Hepatocyte (in vitro differentiated cells): ENCODE data around the gene KANK4. TPM values are rescaled to one million over a fixed set of nuclear protein-coding genes. Genes with fewer than 3 reads are reported as not detected.

Experiments used
- DNase-seq: peaks from one replicate; pipeline ENCODE4 v3.0.0-alpha.2; 2016; ENCODE audit warnings: low spot score
- H2AFZ ChIP-seq: fragments of 200-600 bp; sonication (generic); 2 replicates; pipeline ENCODE4 v1.6.0; 2016; ENCODE audit warnings: antibody characterized with exemption, mild to moderate bottlenecking
- H3K27ac ChIP-seq: fragments of 200-600 bp; sonication (generic); 2 replicates; pipeline ENCODE4 v1.5.1; 2016; ENCODE audit warnings: mild to moderate bottlenecking
- H3K27me3 ChIP-seq: fragments of 200-600 bp; sonication (generic); 2 replicates; pipeline ENCODE4 v1.6.1; 2016
- H3K36me3 ChIP-seq: fragments of 200-600 bp; sonication (generic); replicated peaks from 2 replicates; pipeline ENCODE4 v1.5.1; 2016; ENCODE audit warnings: low read depth; ENCODE audit not compliant: insufficient read depth
- H3K4me1 ChIP-seq: fragments of 200-600 bp; sonication (generic); 2 replicates; pipeline ENCODE4 v1.5.1; 2016; ENCODE audit warnings: mild to moderate bottlenecking, moderate library complexity; ENCODE audit not compliant: insufficient read depth
- H3K4me2 ChIP-seq: fragments of 200-600 bp; sonication (generic); 2 replicates; pipeline ENCODE4 v1.6.0; 2016
- H3K4me3 ChIP-seq: fragments of 200-600 bp; sonication (generic); 2 replicates; pipeline ENCODE4 v1.5.1; 2016; ENCODE audit warnings: mild to moderate bottlenecking
- H3K79me2 ChIP-seq: fragments of 200-600 bp; sonication (generic); 2 replicates; pipeline ENCODE4 v1.6.0; 2017; ENCODE audit warnings: mild to moderate bottlenecking
- H3K9me2 ChIP-seq: fragments of 200-600 bp; sonication (generic); replicated peaks from 2 replicates; pipeline ENCODE4 v1.6.0; 2017; ENCODE audit warnings: mild to moderate bottlenecking; ENCODE audit not compliant: insufficient read depth
- H3K9me3 ChIP-seq: fragments of 200-600 bp; sonication (generic); 2 replicates; pipeline ENCODE4 v1.5.1; 2016; ENCODE audit warnings: low read depth, mild to moderate bottlenecking
- H4K20me1 ChIP-seq: fragments of 200-600 bp; sonication (generic); 2 replicates; pipeline ENCODE4 v1.6.0; 2016; ENCODE audit warnings: mild to moderate bottlenecking; ENCODE audit not compliant: insufficient read depth, poor library complexity, severe bottlenecking
- CTCF ChIP-seq: fragments of 200-600 bp; sonication (generic); IDR thresholded peaks from 2 replicates; pipeline ENCODE4 v1.5.1; 2016; ENCODE audit warnings: antibody characterized with exemption, mild to moderate bottlenecking; ENCODE audit not compliant: poor library complexity
- EZH2 ChIP-seq: fragments of 200-600 bp; sonication (generic); IDR thresholded peaks from 2 replicates; pipeline ENCODE4 v1.6.1; 2016; ENCODE audit warnings: antibody characterized with exemption, mild to moderate bottlenecking, borderline replicate concordance
- EZH2phosphoT487 ChIP-seq: fragments of 200-600 bp; sonication (generic); IDR thresholded peaks from one replicate; pipeline ENCODE4 v1.6.1; 2018; ENCODE audit warnings: antibody characterized with exemption, mild to moderate bottlenecking, low read depth, moderate library complexity; ENCODE audit not compliant: unreplicated experiment, severe bottlenecking
- WGBS: methylation state at CpG from one replicate; pipeline ENCODE4 v1.1.6; 2016; ENCODE audit warnings: low lambda C conversion rate; ENCODE audit errors: missing lambda C conversion rate; 5-methylcytosine and 5-hydroxymethylcytosine counted together
- polyA plus RNA-seq: library from polyadenylated mRNA; unstranded; fragments of >200 nt; fragmentation: Nextera tagmentation; extraction: Ambion mirVana; gene quantifications from 2 replicates; pipeline ENCODE4 v1.2.1, GENCODE V29; 2016
- total RNA-seq: library from RNA; depleted of rRNA; stranded (reverse); fragments of >200 nt; gene quantifications from 2 replicates; pipeline ENCODE4 v1.2.3, GENCODE V29; 2014

KANK4 gene
- total and polyA plus RNA-seq, 2 experiments from 2014 or later, result 6.0 to 7.7 TPM

- no peak overlapping the region for H3K4me3 ChIP-seq
- no peak for TF ChIP-seq EZH2phosphoT487
- no peak for TF ChIP-seq EZH2
- TF ChIP-seq CTCF, result no peak
- no peaks in the 10 kb centered on the region for H3K36me3 ChIP-seq
- H3K4me2 ChIP-seq, result no peak overlapping the region
- H3K4me1 ChIP-seq, result peaks cover 13% of the 10 kb centered on the region
- H3K27me3 ChIP-seq, result no peaks in the 10 kb centered on the region
- no peaks in the 10 kb centered on the region for H3K79me2 ChIP-seq
- H2AFZ ChIP-seq, result no peak overlapping the region
- 79% methylated on average over 8 of the region's 8 CpGs for WGBS
- DNase-seq, result no peak
- H3K9me3 ChIP-seq, result no peaks in the 10 kb centered on the region
- H3K9me2 ChIP-seq, result no peaks in the 10 kb centered on the region
- H3K27ac ChIP-seq, result no peak overlapping the region
- no peaks in the 10 kb centered on the region for H4K20me1 ChIP-seq
Measured at GRCh38 chr1:62301726-62302390, 17.4 kb downstream of the KANK4 start.

- no peak for DNase-seq
- no peaks in the 10 kb centered on the region for H3K27me3 ChIP-seq
- no peaks in the 10 kb centered on the region for H3K79me2 ChIP-seq
- no peaks in the 10 kb centered on the region for H3K9me2 ChIP-seq
- H3K4me2 ChIP-seq, result no peak overlapping the region
- no peaks in the 10 kb centered on the region for H4K20me1 ChIP-seq
- peak overlapping the region; percentile 66 for H3K27ac ChIP-seq
- no peak overlapping the region for H3K4me3 ChIP-seq
- WGBS, result 67% methylated on average over 8 of the region's 8 CpGs
- TF ChIP-seq EZH2phosphoT487 (no peak), EZH2 (no peak), CTCF (no peak)
- no peak overlapping the region for H2AFZ ChIP-seq
- H3K36me3 ChIP-seq, result no peaks in the 10 kb centered on the region
- H3K4me1 ChIP-seq, result peaks cover 13% of the 10 kb centered on the region
- H3K9me3 ChIP-seq, result no peaks in the 10 kb centered on the region
Measured at GRCh38 chr1:62299426-62300200, 19.6 kb downstream of the KANK4 start.

- no peaks in the 10 kb centered on the region for H4K20me1 ChIP-seq
- WGBS, result 57% methylated on average over 6 of the region's 6 CpGs
- no peaks in the 10 kb centered on the region for H3K9me3 ChIP-seq
- no peaks in the 10 kb centered on the region for H3K9me2 ChIP-seq
- H3K4me2 ChIP-seq, result peak overlapping the region; percentile 13
- H2AFZ ChIP-seq, result no peak overlapping the region
- no peak overlapping the region for H3K4me3 ChIP-seq
- no peak overlapping the region for H3K27ac ChIP-seq
- H3K79me2 ChIP-seq, result no peaks in the 10 kb centered on the region
- TF ChIP-seq CTCF, result no peak
- no peak for TF ChIP-seq EZH2
- TF ChIP-seq EZH2phosphoT487, result no peak
- no peaks in the 10 kb centered on the region for H3K36me3 ChIP-seq
- peaks cover 13% of the 10 kb centered on the region for H3K4me1 ChIP-seq
- DNase-seq, result peak; percentile 45
- no peaks in the 10 kb centered on the region for H3K27me3 ChIP-seq
Measured at GRCh38 chr1:62295921-62296491, 23.2 kb downstream of the KANK4 start.
